ENCODE data around the gene RPRML. TPM values are rescaled to one million over a fixed set of nuclear protein-coding genes. Genes with fewer than 3 reads are reported as not detected.

The RPRML gene
- total RNA-seq, 4 donors from 2014 or later = 0.48 TPM; not detected in 3

DNA sequence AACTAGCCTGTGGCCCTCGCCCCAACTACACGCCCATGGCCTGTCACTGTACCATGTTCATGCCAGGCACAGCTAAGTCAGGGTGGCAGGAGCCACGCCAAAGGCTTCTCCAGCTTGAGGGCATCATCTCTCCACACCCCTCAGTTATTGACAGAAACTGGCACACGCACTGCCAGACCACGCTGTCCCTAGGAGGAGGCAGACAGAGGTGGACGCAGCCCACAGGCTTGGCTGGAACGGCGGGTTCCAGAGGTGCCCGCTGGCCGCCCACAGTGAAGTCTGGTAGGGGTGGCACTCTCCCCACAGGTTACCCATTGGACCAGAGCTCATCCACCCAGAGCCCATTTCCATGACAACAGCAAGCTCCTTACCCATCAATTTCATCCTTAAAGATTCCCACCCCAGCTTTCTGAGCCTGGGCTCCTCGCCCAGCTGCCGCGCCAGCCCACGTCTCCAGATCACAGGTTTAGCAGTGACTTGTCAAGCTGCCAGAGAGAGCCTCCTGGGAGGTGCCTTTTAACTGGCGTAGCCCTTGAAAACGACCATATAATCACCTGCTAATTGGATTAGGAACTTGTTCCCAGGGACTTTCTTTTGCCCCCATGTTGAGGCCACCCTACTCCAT is 27.9 kb downstream of the RPRML start:
- Histone ChIP-seq H3K27me3 (peaks cover 5% of the 10 kb centered on the region), H3K27ac (no peak overlapping the region), H3K4me3 (no peak overlapping the region), H3K36me3 (no peaks in the 10 kb centered on the region), H3K9me3 (no peaks in the 10 kb centered on the region), H3K4me1 (no peaks in the 10 kb centered on the region)
- in situ Hi-C loops (cut with MboI; ENCODE audit: low pct_ligation_motif_present in 1 of 4, low pct_unique_long_range_greater_than_20kb in 1 of 4, low sequenced_read_pairs in 3 of 4) (no loop called here), intact Hi-C loops (cut with DNase I; ENCODE audit: low total_unique reads) (no loop called here)
- TF ChIP-seq, protein P1, sequence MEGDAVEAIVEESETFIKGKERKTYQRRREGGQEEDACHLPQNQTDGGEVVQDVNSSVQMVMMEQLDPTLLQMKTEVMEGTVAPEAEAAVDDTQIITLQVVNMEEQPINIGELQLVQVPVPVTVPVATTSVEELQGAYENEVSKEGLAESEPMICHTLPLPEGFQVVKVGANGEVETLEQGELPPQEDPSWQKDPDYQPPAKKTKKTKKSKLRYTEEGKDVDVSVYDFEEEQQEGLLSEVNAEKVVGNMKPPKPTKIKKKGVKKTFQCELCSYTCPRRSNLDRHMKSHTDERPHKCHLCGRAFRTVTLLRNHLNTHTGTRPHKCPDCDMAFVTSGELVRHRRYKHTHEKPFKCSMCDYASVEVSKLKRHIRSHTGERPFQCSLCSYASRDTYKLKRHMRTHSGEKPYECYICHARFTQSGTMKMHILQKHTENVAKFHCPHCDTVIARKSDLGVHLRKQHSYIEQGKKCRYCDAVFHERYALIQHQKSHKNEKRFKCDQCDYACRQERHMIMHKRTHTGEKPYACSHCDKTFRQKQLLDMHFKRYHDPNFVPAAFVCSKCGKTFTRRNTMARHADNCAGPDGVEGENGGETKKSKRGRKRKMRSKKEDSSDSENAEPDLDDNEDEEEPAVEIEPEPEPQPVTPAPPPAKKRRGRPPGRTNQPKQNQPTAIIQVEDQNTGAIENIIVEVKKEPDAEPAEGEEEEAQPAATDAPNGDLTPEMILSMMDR (IDR thresholded peaks at IDR 0.05) = no peak
- TF ChIP-seq POLR2A (IDR thresholded peaks at IDR 0.05) (no peak), EP300 (IDR thresholded peaks at IDR 0.05; ENCODE audit: low read depth) (no peak), POLR2AphosphoS5 (IDR thresholded peaks at IDR 0.05) (no peak)
- WGBS, 2 donors (ENCODE audit: low coverage in 1 of 2) = 48 to 80% methylated on average over 1 to 16 of the region's 16 CpGs
- no peak for DNase-seq

DNA sequence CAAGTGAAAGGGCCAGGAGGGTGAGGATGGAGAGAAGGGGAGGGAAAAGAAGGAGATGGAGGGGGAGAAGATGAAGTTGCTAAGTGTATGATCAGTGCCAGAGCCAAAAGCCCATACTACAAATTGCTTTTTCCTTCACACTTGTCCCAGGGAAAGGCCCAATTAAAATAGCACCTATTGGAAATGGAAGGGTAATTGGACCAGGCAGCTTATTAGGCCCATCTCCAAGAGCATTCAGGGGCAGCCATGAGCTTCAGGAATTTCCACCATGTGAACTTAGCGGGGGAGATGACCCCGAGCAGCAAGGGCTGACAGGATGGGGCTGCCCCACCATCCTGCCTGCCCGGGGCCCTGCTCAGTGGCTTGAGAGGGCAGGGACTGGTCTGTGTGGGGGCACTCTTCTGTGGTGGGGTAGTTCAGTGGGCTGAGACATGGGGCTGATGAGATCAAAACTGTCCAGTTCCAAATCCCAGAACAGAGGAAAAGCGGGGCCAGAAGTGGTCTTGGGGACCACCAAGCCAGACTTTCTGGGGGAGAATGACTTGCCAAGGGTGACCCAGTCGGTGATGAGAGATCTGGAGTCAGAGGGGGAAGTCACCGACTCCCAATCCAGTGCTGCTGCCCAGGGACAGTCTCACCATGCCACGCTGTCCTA is 28.6 kb downstream of the RPRML start:
- no peak for TF ChIP-seq EP300 (IDR thresholded peaks at IDR 0.05; ENCODE audit: low read depth)
- TF ChIP-seq, protein P1 (IDR thresholded peaks at IDR 0.05) = no peak
- TF ChIP-seq POLR2A (IDR thresholded peaks at IDR 0.05) = no peak
- no peak for TF ChIP-seq POLR2AphosphoS5 (IDR thresholded peaks at IDR 0.05)
- intact Hi-C loops (cut with DNase I; ENCODE audit: low total_unique reads) = no loop called here
- 70 to 79% methylated on average over 2 to 7 of the region's 7 CpGs for WGBS, 2 donors (ENCODE audit: low coverage in 1 of 2)

DNA sequence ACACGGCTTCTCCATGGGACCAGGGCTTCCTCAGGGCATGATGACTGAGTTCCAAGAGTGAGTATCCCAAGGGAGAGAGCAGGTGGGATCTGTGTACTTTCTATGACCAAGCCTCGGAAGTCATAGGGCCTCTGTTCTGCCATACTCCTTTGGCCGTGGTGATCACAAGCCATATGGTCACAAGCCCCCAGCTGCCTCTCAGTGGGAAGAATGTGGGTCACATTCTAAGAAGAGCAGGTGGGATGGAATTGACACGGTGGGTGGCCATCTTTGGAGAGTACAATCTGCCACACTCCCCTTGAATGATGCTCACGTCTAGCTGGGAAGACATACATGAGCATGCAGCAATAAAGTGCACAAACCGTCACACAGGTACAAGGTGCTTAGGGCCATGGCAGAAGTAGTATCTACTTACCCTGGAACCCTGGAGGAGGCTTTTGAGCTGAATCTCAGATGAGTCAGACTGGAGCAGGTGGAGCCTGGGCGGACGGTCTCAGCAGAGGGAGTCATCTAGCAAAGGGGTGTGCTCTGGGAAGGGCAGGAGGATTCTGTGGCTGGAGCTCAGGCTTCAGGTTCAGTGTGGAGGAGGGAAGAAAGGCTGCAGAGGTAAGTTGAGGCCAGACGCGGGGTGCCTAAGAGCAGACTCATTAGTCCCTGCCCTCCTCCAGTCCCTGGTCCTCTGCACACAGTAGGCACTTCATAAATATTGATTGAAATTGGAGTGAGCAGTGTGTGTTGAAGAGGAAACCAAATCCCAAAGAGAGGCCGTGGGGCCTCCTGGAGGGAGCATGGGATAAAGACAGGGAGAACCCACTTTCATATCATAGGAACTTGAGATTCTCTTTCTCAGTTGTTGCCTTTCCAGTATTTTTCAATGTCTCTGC is 29.5 kb downstream of the RPRML start:
- in situ Hi-C loops (cut with MboI; ENCODE audit: low pct_ligation_motif_present in 1 of 4, low pct_unique_long_range_greater_than_20kb in 1 of 4, low sequenced_read_pairs in 3 of 4) = loop anchor here in 1 of 4 donors (10.0 kb wide), 1 partner anchor 45 kb away; no protein-coding TSS in a partner anchor
- Histone ChIP-seq H3K4me3 (no peak overlapping the region), H3K27me3 (peaks cover 5% of the 10 kb centered on the region), H3K36me3 (no peaks in the 10 kb centered on the region), H3K9me3 (no peaks in the 10 kb centered on the region), H3K4me1 (peaks cover 0 to 1% (median under 1%) of the 10 kb centered on the region in 4 donors), H3K27ac (no peak overlapping the region)
- DNase-seq = no peak
- TF ChIP-seq EP300 (IDR thresholded peaks at IDR 0.05; ENCODE audit: low read depth) (no peak), POLR2AphosphoS5 (IDR thresholded peaks at IDR 0.05) (no peak), POLR2A (IDR thresholded peaks at IDR 0.05) (no peak)
- TF ChIP-seq, protein P1 (IDR thresholded peaks at IDR 0.05) = no peak
- intact Hi-C loops (cut with DNase I; ENCODE audit: low total_unique reads) = loop anchor here (10.0 kb wide), 1 partner anchor 45 kb away; no protein-coding TSS in a partner anchor
- 82 to 100% methylated on average over 1 to 11 of the region's 11 CpGs for WGBS, 2 donors (ENCODE audit: low coverage in 1 of 2)

More for the DNA sequence above, 28.6 kb downstream of the RPRML start:
- no peak overlapping the region for H3K27ac ChIP-seq
- H3K36me3 ChIP-seq = no peaks in the 10 kb centered on the region
- DNase-seq = no peak
- H3K4me3 ChIP-seq = no peak overlapping the region
- no peaks in the 10 kb centered on the region for H3K4me1 ChIP-seq
- H3K27me3 ChIP-seq = peaks cover 5% of the 10 kb centered on the region
- in situ Hi-C loops (cut with MboI; ENCODE audit: low pct_ligation_motif_present in 1 of 4, low pct_unique_long_range_greater_than_20kb in 1 of 4, low sequenced_read_pairs in 3 of 4) = no loop called here
- H3K9me3 ChIP-seq = no peaks in the 10 kb centered on the region

DNA sequence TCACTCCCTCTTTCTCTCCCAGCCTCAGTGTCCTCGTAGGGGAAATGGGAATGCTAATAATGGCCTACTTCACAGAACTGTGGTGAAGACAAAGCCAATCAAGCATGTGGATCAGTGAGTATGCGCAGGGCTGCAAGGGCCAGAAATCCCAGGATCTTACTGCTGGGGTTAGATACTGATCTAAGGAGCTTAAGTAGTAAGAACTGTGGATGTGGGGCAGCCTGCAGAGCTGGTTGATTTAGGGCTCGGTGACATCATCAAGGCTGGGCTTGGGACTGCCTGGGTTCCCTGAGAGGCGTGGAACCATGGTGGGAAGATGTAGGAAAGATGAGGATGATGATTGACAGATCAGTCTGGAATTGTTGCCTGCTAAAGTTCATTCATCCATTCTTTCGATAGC is 30.5 kb downstream of the RPRML start:
- no peak for DNase-seq
- H3K27me3 ChIP-seq = peaks cover 5% of the 10 kb centered on the region
- H3K4me1 ChIP-seq = peaks cover 5 to 11% (median 7%) of the 10 kb centered on the region in 4 donors
- no peak overlapping the region for H3K27ac ChIP-seq
- in situ Hi-C loops (cut with MboI; ENCODE audit: low pct_ligation_motif_present in 1 of 4, low pct_unique_long_range_greater_than_20kb in 1 of 4, low sequenced_read_pairs in 3 of 4) = loop anchor here in 1 of 4 donors (10.0 kb wide), 1 partner anchor 46 kb away; no protein-coding TSS in a partner anchor
- no peak overlapping the region for H3K4me3 ChIP-seq
- H3K36me3 ChIP-seq = no peaks in the 10 kb centered on the region
- 91 to 100% methylated on average over 2 to 5 of the region's 5 CpGs for WGBS, 2 donors (ENCODE audit: low coverage in 1 of 2)
- intact Hi-C loops (cut with DNase I; ENCODE audit: low total_unique reads) = loop anchor here (10.0 kb wide), 1 partner anchor 46 kb away; no protein-coding TSS in a partner anchor
- no peaks in the 10 kb centered on the region for H3K9me3 ChIP-seq
- no peak for TF ChIP-seq POLR2AphosphoS5 (IDR thresholded peaks at IDR 0.05)
- no peak for TF ChIP-seq EP300 (IDR thresholded peaks at IDR 0.05; ENCODE audit: low read depth)
- no peak for TF ChIP-seq POLR2A (IDR thresholded peaks at IDR 0.05)

All from transverse colon (tissue), 4 donors.